Testis (tissue), 2 donors: ENCODE data around the gene CARD14.

ENCODE experiments used
- CTCF ChIP-seq, 3 experiments: fragments of 450-650 bp in 2 of 3; fragments of 200-600 bp in 1 of 3; sonication (generic) in 1 of 3; IDR thresholded peaks; one replicate each; pipeline ENCODE4 v1.5.1; 2016 to 2019; ENCODE audit warnings: antibody characterized with exemption in 3 of 3, mild to moderate bottlenecking in 2 of 3, moderate library complexity in 1 of 3
- POLR2A ChIP-seq: fragments of 450-650 bp; IDR thresholded peaks from one replicate; pipeline ENCODE4 v1.6.1; 2017; ENCODE audit warnings: antibody characterized with exemption, mild to moderate bottlenecking, moderate library complexity

GRCh38 chr17:80237386-80237785 lies 67.6 kb downstream of the CARD14 start:
- TF ChIP-seq CTCF (IDR thresholded peaks at IDR 0.05) (no peak), POLR2A (no peak)
